ENCODE measurements around the gene SVOP. TPM values are rescaled to one million over a fixed set of nuclear protein-coding genes. Genes with fewer than 3 reads are reported as not detected.

SVOP gene
- total and polyA plus RNA-seq, 2 of the 4 experiments (the other 2 are of a cell fraction): not detected

GRCh38 chr12:108915632-108916133, 105.2 kb downstream of the SVOP start:
- H3K4ac ChIP-seq (ENCODE audit: low read depth, low read length): no peak overlapping the region
- no peaks in the 10 kb centered on the region for H3K9me1 ChIP-seq (ENCODE audit: insufficient read depth, low read length)
- no peak overlapping the region for H2AK5ac ChIP-seq (ENCODE audit: low read depth, low read length)
- no peak overlapping the region for H3K4me2 ChIP-seq (ENCODE audit: low read depth, low read length)
- H2AK9ac ChIP-seq (replicated peaks; ENCODE audit: low read depth, low read length, poor library complexity): no peak overlapping the region
- no peak overlapping the region for H3K4me3 ChIP-seq (ENCODE audit: insufficient read depth, low read depth, low read length)
- no peak overlapping the region for H3K18ac ChIP-seq (ENCODE audit: low read depth, low read length)
- H3K9ac ChIP-seq (ENCODE audit: low read depth, low read length): no peak overlapping the region
- ChIA-PET POLR2A (ENCODE audit: unreplicated experiment) (no interaction called here), CTCF (no interaction called here)
- peaks cover 3% of the 10 kb centered on the region; the same call in 1 of the 2 replicates for H3K27me3 ChIP-seq (ENCODE audit: control insufficient read depth, insufficient read depth, low read length)
- no peaks in the 10 kb centered on the region for H3K79me1 ChIP-seq (ENCODE audit: low read depth in 1 of 2, low read length in 2 of 2)
- no peak overlapping the region for H2AFZ ChIP-seq (replicated peaks; ENCODE audit: low read length, poor library complexity)
- dilution Hi-C loops (cut with HindIII; ENCODE audit: low sequenced_read_pairs, unreplicated experiment) (no loop called here), intact Hi-C loops (cut with micrococcal nuclease) (no loop called here), in situ Hi-C loops (cut with MboI; ENCODE audit: low sequenced_read_pairs) (no loop called here)
- no peaks in the 10 kb centered on the region for H3K36me3 ChIP-seq (ENCODE audit: control insufficient read depth, insufficient read depth, low read length)
- no peak overlapping the region for H3K14ac ChIP-seq (replicated peaks; ENCODE audit: low read depth, low read length)
- BruUV-seq (replicated peaks): no TSS peak
- no peak overlapping the region for H3K56ac ChIP-seq (ENCODE audit: extremely low read depth, insufficient read depth, low read length)
- H4K5ac ChIP-seq (ENCODE audit: low read depth, low read length): no peak overlapping the region
- no peak for TF ChIP-seq MAFK (IDR thresholded peaks at IDR 0.05; ENCODE audit: low read depth, low read length)
- no peak for TF ChIP-seq MAZ (IDR thresholded peaks at IDR 0.05; ENCODE audit: borderline replicate concordance, low read depth, low read length)
- TF ChIP-seq BHLHE40 (IDR thresholded peaks at IDR 0.05; ENCODE audit: low read depth, low read length): no peak
- no peak for TF ChIP-seq RCOR1 (IDR thresholded peaks at IDR 0.05; ENCODE audit: insufficient replicate concordance, low read length)
- H2BK20ac ChIP-seq (ENCODE audit: low read depth, low read length): no peak overlapping the region
- no peak overlapping the region for H2BK5ac ChIP-seq (ENCODE audit: low read depth, low read length, poor library complexity, severe bottlenecking)
- H4K8ac ChIP-seq (ENCODE audit: low read depth in 2 of 2, low read length in 2 of 2): no peak overlapping the region
- H4K91ac ChIP-seq (ENCODE audit: insufficient read depth, low read depth, low read length): no peak overlapping the region
- DNase-seq (no peak), ATAC-seq (ENCODE audit: low read depth) (no peak)
- H3K27ac ChIP-seq (ENCODE audit: insufficient read depth, low read length): no peak overlapping the region
- H3K9me3 ChIP-seq (ENCODE audit: control insufficient read depth, insufficient read depth, low read length): no peaks in the 10 kb centered on the region
- no peaks in the 10 kb centered on the region for H4K20me1 ChIP-seq (ENCODE audit: insufficient read depth, low read length)
- no peak overlapping the region for H3K23ac ChIP-seq (ENCODE audit: low read depth, low read length)
- H2BK120ac ChIP-seq (ENCODE audit: low read depth, low read length): no peak overlapping the region
- no peak overlapping the region for H2BK15ac ChIP-seq (ENCODE audit: low read depth, low read length)
- no peaks in the 10 kb centered on the region for H3K4me1 ChIP-seq (ENCODE audit: control insufficient read depth, insufficient read depth, low read length)
- WGBS, 2 experiments (ENCODE audit: extremely low coverage in 2 of 2, insufficient read length in 1 of 2): 78% methylated on average over 7 of the region's 15 CpGs; no CpG with 5 or more reads in 1 of the 2 experiments
